CD14-positive monocyte (primary cell): ENCODE data around the gene NFIL3. TPM values are rescaled to one million over a fixed set of nuclear protein-coding genes. Genes with fewer than 3 reads are reported as not detected.

ENCODE experiments used
- DNase-seq, 3 donors: peaks; one replicate each; pipeline ENCODE4 v3.0.0-alpha.2; 2011 to 2022
- H2AFZ ChIP-seq: 2 replicates; pipeline ENCODE4 v1.6.0; 2012; ENCODE audit warnings: mild to moderate bottlenecking, low read depth, low read length, inconsistent platforms; ENCODE audit not compliant: insufficient read depth, poor library complexity, severe bottlenecking
- H3K27ac ChIP-seq, 2 donors: 1 replicate in 1 of 2; 2 replicates in 1 of 2; pipeline ENCODE4 v1.5.1; 2012 to 2013; ENCODE audit warnings: low read length in 2 of 2, control low read depth in 1 of 2, inconsistent platforms in 1 of 2, low read depth in 1 of 2, mild to moderate bottlenecking in 1 of 2
- H3K27me3 ChIP-seq, 2 donors: one replicate each; pipeline versions ENCODE4 v1.6.0 to v1.6.1; 2011 to 2013; ENCODE audit warnings: low read length in 2 of 2; ENCODE audit not compliant: control insufficient read depth in 2 of 2, insufficient read depth in 2 of 2
- H3K36me3 ChIP-seq, 2 donors: replicated peaks in 1 of 2; 1 replicate in 1 of 2; 2 replicates in 1 of 2; pipeline versions ENCODE4 v1.5.1 to v1.6.1; 2012 to 2013; ENCODE audit warnings: low read length in 2 of 2, control low read depth in 1 of 2, inconsistent platforms in 1 of 2, mild to moderate bottlenecking in 1 of 2; ENCODE audit not compliant: insufficient read depth in 2 of 2, control insufficient read depth in 1 of 2
- H3K4me1 ChIP-seq, 2 donors: 1 replicate in 1 of 2; 2 replicates in 1 of 2; pipeline versions ENCODE4 v1.5.1 to v1.6.1; 2012 to 2013; ENCODE audit warnings: low read length in 2 of 2, control low read depth in 1 of 2, inconsistent platforms in 1 of 2, mild to moderate bottlenecking in 1 of 2, moderate library complexity in 1 of 2; ENCODE audit not compliant: insufficient read depth in 2 of 2, control insufficient read depth in 1 of 2
- H3K4me2 ChIP-seq: replicated peaks from 2 replicates; pipeline ENCODE3; 2012; ENCODE audit warnings: low read length, moderate library complexity, mild to moderate bottlenecking; ENCODE audit not compliant: poor library complexity, severe bottlenecking; ENCODE audit errors: extremely low read depth
- H3K4me3 ChIP-seq, 3 experiments: fragments of 200-600 bp in 1 of 3; sonication (generic) in 1 of 3; replicated peaks in 1 of 3; 1 replicate in 2 of 3; 2 replicates in 1 of 3; pipeline ENCODE4 v1.5.1; 2011 to 2013; ENCODE audit warnings: low read length in 3 of 3, mild to moderate bottlenecking in 3 of 3, control low read depth in 2 of 3, low read depth in 2 of 3, inconsistent platforms in 1 of 3, moderate library complexity in 1 of 3
- H3K79me2 ChIP-seq: 2 replicates; pipeline ENCODE4 v1.6.0; 2012; ENCODE audit warnings: mild to moderate bottlenecking, control low read depth, inconsistent platforms, low read length, moderate library complexity; ENCODE audit not compliant: insufficient read depth
- H3K9ac ChIP-seq: 2 replicates; pipeline ENCODE4 v1.6.0; 2017; ENCODE audit warnings: low read length, mild to moderate bottlenecking; ENCODE audit not compliant: insufficient read depth, poor library complexity, severe bottlenecking
- H3K9me3 ChIP-seq, 2 donors: replicated peaks in 1 of 2; 1 replicate in 1 of 2; 2 replicates in 1 of 2; pipeline versions ENCODE4 v1.5.1 to v1.6.1; 2012 to 2013; ENCODE audit warnings: low read length in 2 of 2, control low read depth in 1 of 2; ENCODE audit not compliant: control insufficient read depth in 1 of 2, insufficient read depth in 1 of 2
- H4K20me1 ChIP-seq: 2 replicates; pipeline ENCODE4 v1.6.0; 2012; ENCODE audit warnings: mild to moderate bottlenecking, low read length, control low read depth, moderate library complexity; ENCODE audit not compliant: insufficient read depth
- H3K27ac Mint-ChIP-seq, 7 donors: one replicate each; pipeline ENCODE4 v1.8.0; 2020; ENCODE audit warnings: mild to moderate bottlenecking in 7 of 7, mixed read lengths in 7 of 7, moderate library complexity in 6 of 7, inconsistent platforms in 2 of 7
- H3K27me3 Mint-ChIP-seq, 3 donors: one replicate each; pipeline ENCODE4 v1.8.0; 2021 to 2022; ENCODE audit warnings: low read depth in 3 of 3, mild to moderate bottlenecking in 3 of 3, mixed read lengths in 3 of 3, moderate library complexity in 3 of 3, inconsistent platforms in 1 of 3
- H3K36me3 Mint-ChIP-seq, 2 donors: one replicate each; pipeline ENCODE4 v1.8.0; 2020; ENCODE audit warnings: mixed read lengths in 2 of 2, inconsistent platforms in 1 of 2, mild to moderate bottlenecking in 1 of 2
- H3K4me1 Mint-ChIP-seq: one replicate; pipeline ENCODE4 v1.8.0; 2020; ENCODE audit warnings: mild to moderate bottlenecking, mixed read lengths
- H3K4me3 Mint-ChIP-seq, 2 donors: one replicate each; pipeline ENCODE4 v1.8.0; 2020; ENCODE audit warnings: mild to moderate bottlenecking in 2 of 2, mixed read lengths in 2 of 2, moderate library complexity in 1 of 2
- H3K9me3 Mint-ChIP-seq, 7 donors: one replicate each; pipeline ENCODE4 v1.8.0; 2020 to 2022; ENCODE audit warnings: mixed read lengths in 7 of 7, mild to moderate bottlenecking in 6 of 7, moderate library complexity in 6 of 7, inconsistent platforms in 2 of 7
- WGBS: methylation state at CpG from one replicate; pipeline ENCODE4 v1.1.5; 2013; ENCODE audit warnings: missing lambda C conversion rate; ENCODE audit not compliant: insufficient coverage; 5-methylcytosine and 5-hydroxymethylcytosine counted together
- intact Hi-C, 2 donors: fragments of 100-400 bp; cut with micrococcal nuclease; formaldehyde crosslinking; loops; one replicate each; pipeline versions ENCODE4 v1.15.0 to v1.15.1; 2023
- polyA plus RNA-seq, 3 donors: library from polyadenylated mRNA; depleted of rRNA in 1 of 3; unstranded in 2 of 3; stranded (reverse) in 1 of 3; fragments of 300-500 nt in 2 of 3; fragments of >200 nt in 1 of 3; fragmentation: Illumina TruSeq in 2 of 3; gene quantifications; 1 replicate in 2 of 3; 2 replicates in 1 of 3; pipeline ENCODE4 v1.2.3, GENCODE V29; 2012 to 2021
- TF ChIP-seq, protein P1 (sequence below): fragments of 200-600 bp; IDR thresholded peaks from one replicate; pipeline ENCODE4 v1.8.0; 2022; ENCODE audit warnings: antibody characterized with exemption, mild to moderate bottlenecking

The NFIL3 gene
- polyA plus RNA-seq, 3 donors: 18.6 to 253 (median 64.0) TPM

DNA sequence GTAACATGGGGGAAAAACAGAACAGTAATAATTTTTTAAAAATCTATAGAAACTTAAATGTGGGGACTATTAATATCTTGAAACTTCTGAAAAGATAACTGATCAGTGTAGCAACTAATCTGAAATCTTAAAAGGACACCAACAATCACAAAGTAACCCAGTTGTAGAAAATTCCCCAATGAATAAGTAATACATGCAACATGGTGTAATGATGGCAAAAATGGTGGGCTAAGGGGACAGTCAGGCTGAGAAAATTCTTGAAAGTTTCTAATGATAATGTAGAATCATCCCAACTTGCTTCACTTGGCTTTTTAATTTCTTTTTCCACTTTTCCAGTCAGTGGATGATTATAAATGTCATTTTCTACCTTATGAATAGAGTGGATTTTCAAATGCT lies 5.4 kb downstream of the NFIL3 start:
- Histone ChIP-seq H3K9me3 (no peaks in the 10 kb centered on the region), H3K79me2 (peaks cover 83% of the 10 kb centered on the region), H2AFZ (no peak overlapping the region), H3K9ac (no peak overlapping the region), H3K4me1 (peaks cover 66 to 84% of the 10 kb centered on the region in 2 donors), H4K20me1 (peaks cover 90% of the 10 kb centered on the region), H3K4me2 (peak overlapping the region; percentile 89), H3K4me3 (peak overlapping the region in 1 of 3 experiments; percentile 52), H3K27me3 (peaks cover 6 to 13% of the 10 kb centered on the region in 2 donors), H3K36me3 (no peaks in the 10 kb centered on the region), H3K27ac (peak overlapping the region in 1 of 2 donors; percentile 97)
- H3K4me3 Mint-ChIP-seq: no peak overlapping the region
- peaks cover 44 to 49% of the 10 kb centered on the region in 2 donors for H3K36me3 Mint-ChIP-seq
- H3K4me1 Mint-ChIP-seq: peaks cover 70% of the 10 kb centered on the region
- peaks cover 10 to 24% (median 16%) of the 10 kb centered on the region in 3 donors for H3K27me3 Mint-ChIP-seq
- no peak for DNase-seq
- TF ChIP-seq, protein P1, sequence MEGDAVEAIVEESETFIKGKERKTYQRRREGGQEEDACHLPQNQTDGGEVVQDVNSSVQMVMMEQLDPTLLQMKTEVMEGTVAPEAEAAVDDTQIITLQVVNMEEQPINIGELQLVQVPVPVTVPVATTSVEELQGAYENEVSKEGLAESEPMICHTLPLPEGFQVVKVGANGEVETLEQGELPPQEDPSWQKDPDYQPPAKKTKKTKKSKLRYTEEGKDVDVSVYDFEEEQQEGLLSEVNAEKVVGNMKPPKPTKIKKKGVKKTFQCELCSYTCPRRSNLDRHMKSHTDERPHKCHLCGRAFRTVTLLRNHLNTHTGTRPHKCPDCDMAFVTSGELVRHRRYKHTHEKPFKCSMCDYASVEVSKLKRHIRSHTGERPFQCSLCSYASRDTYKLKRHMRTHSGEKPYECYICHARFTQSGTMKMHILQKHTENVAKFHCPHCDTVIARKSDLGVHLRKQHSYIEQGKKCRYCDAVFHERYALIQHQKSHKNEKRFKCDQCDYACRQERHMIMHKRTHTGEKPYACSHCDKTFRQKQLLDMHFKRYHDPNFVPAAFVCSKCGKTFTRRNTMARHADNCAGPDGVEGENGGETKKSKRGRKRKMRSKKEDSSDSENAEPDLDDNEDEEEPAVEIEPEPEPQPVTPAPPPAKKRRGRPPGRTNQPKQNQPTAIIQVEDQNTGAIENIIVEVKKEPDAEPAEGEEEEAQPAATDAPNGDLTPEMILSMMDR: no peak
- peak overlapping the region in 6 of 7 donors; percentile 69 to 97 (median 94) for H3K27ac Mint-ChIP-seq
- intact Hi-C loops: loop anchor here in 1 of 2 donors (5.0 kb wide), 1 partner anchor 56 kb away; the partner anchor contains the start of gene AUH
- H3K9me3 Mint-ChIP-seq: peaks cover 0 to 12% (median 2%) of the 10 kb centered on the region in 7 donors

DNA sequence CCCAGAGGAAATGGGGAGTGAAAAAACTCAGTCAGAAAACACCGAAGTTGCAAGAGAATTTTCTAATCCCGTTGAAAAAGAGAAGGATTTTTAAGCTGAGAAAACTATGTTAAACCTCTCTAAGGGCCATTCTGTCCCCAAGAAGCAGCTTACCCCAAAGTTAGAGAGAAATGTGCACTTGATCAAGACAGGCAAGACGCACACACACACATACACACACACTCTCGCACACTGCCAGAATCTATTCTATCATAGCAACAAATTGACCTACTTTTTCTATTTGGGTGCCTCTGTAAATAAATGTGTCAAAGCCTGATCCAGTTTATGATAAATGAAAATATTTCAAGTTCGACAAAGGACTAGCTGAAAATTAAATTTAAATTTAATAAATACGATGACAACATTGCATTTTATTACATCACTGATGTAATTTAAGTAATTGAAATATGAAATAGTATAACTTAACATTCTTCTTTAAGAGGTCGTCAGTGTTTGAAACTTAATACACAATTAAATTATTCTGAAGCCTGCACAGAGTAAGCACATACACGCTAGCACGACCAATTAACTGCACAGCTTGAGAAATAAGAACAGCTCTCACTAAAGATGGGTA lies 5.9 kb downstream of the NFIL3 start:
- H3K4me1 Mint-ChIP-seq: peaks cover 75% of the 10 kb centered on the region
- no peak overlapping the region for H3K4me3 Mint-ChIP-seq
- H2AFZ ChIP-seq: no peak overlapping the region
- H3K27me3 Mint-ChIP-seq: peaks cover 10 to 19% (median 12%) of the 10 kb centered on the region in 3 donors
- no peak overlapping the region for H3K4me3 ChIP-seq
- no peak overlapping the region for H3K9ac ChIP-seq
- H3K9me3 ChIP-seq: no peaks in the 10 kb centered on the region
- TF ChIP-seq, protein P1: no peak
- H3K4me2 ChIP-seq: no peak overlapping the region
- no peak for DNase-seq
- peaks cover 71 to 89% of the 10 kb centered on the region in 2 donors for H3K4me1 ChIP-seq
- peaks cover 6 to 13% of the 10 kb centered on the region in 2 donors for H3K27me3 ChIP-seq
- WGBS: no CpG with 5 or more reads among the region's 9 CpGs
- peak overlapping the region in 4 of 7 donors; percentile 16 to 93 (median 80) for H3K27ac Mint-ChIP-seq
- no peak overlapping the region for H3K27ac ChIP-seq
- no peaks in the 10 kb centered on the region for H3K36me3 ChIP-seq
- H4K20me1 ChIP-seq: peaks cover 85% of the 10 kb centered on the region
- intact Hi-C loops: loop anchor here in 1 of 2 donors (5.0 kb wide), 1 partner anchor 55 kb away; the partner anchor contains the start of gene AUH
- peaks cover 0 to 9% (median 0%) of the 10 kb centered on the region in 7 donors for H3K9me3 Mint-ChIP-seq
- peaks cover 40 to 47% of the 10 kb centered on the region in 2 donors for H3K36me3 Mint-ChIP-seq
- peaks cover 81% of the 10 kb centered on the region for H3K79me2 ChIP-seq
